A204.1 (cell line): ENCODE measurements around the gene GYPC.

ENCODE experiments used
- FAIRE-seq: peaks from 2 replicates; lab custom pipeline; 2012; peaks lifted over from hg19 to GRCh38; lab: Jason Lieb, UNC

GYPC gene

GRCh38 chr2:126732682-126733245 is 76.8 kb downstream of the GYPC start:
- no peak for FAIRE-seq

- FAIRE-seq, result no peak
These were observed 77.8 kb downstream of the GYPC start for GRCh38 chr2:126733795-126734194.

GRCh38 chr2:126736133-126736874 is 80.3 kb downstream of the GYPC start:
- no peak for FAIRE-seq

GRCh38 chr2:126739141-126739540 is 83.2 kb downstream of the GYPC start:
- FAIRE-seq, result no peak

GRCh38 chr2:126744640-126745039 is 88.7 kb downstream of the GYPC start:
- FAIRE-seq, result no peak
